ENCODE data around the gene DYNLRB2.

DNA sequence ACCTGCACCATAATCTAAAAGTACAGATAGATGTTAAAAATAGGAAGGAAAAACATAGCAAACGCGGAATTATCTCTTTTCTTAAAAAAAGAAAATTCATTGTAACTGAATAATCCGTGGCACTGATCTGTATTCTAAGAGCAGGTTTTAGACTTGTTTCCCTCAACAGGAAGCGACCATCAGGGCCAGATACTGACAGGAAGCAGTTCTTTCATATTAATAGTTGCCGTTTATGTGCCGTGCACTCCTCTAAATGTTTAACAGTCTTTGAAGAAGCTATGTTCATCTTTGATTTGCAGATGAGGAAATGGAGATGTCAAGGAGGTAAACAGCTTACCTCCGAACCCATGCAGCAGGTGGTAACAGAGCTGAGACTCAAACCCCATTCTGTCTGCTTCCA lies 23.6 kb downstream of the DYNLRB2 start:
- TF ChIP-seq, protein P1, sequence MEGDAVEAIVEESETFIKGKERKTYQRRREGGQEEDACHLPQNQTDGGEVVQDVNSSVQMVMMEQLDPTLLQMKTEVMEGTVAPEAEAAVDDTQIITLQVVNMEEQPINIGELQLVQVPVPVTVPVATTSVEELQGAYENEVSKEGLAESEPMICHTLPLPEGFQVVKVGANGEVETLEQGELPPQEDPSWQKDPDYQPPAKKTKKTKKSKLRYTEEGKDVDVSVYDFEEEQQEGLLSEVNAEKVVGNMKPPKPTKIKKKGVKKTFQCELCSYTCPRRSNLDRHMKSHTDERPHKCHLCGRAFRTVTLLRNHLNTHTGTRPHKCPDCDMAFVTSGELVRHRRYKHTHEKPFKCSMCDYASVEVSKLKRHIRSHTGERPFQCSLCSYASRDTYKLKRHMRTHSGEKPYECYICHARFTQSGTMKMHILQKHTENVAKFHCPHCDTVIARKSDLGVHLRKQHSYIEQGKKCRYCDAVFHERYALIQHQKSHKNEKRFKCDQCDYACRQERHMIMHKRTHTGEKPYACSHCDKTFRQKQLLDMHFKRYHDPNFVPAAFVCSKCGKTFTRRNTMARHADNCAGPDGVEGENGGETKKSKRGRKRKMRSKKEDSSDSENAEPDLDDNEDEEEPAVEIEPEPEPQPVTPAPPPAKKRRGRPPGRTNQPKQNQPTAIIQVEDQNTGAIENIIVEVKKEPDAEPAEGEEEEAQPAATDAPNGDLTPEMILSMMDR (conservative IDR thresholded peaks at IDR 0.05; ENCODE audit: low read depth in 2 of 2) = no peak
- no peak for TF ChIP-seq EZH2 (IDR thresholded peaks at IDR 0.05; ENCODE audit: low read depth, unreplicated experiment)
- no peak for TF ChIP-seq EZH2phosphoT487 (IDR thresholded peaks at IDR 0.05; ENCODE audit: unreplicated experiment)
